ENCODE measurements around the gene PPP2R2D.
A peak's percentile ranks its signal among the peaks of the same experiment; 100 is the strongest.

Gene PPP2R2D

GRCh38 chr10:131855461-131856401, 45.1 kb upstream of the PPP2R2D start:
- Histone ChIP-seq H3K4me2 (ENCODE audit: insufficient read depth, low read length, poor library complexity, severe bottlenecking) (no peak overlapping the region), H3K36me3 (replicated peaks in 1 of 2; ENCODE audit: control insufficient read depth in 2 of 2, insufficient read depth in 2 of 2, low read length in 2 of 2) (peaks cover 0 to 1% of the 10 kb centered on the region in 2 donors), H3K27me3 (ENCODE audit: control insufficient read depth in 3 of 3, insufficient read depth in 3 of 3, low read depth in 1 of 3, low read length in 3 of 3) (peaks cover 0 to 29% (median 3%) of the 10 kb centered on the region in 3 experiments), H2BK12ac (ENCODE audit: low read length) (no peak overlapping the region), H4K8ac (ENCODE audit: low read depth, low read length) (no peak overlapping the region), H3K14ac (ENCODE audit: low read length) (no peak overlapping the region), H3K79me1 (ENCODE audit: low read depth, low read length) (peaks cover 2% of the 10 kb centered on the region), H2BK120ac (ENCODE audit: low read depth, low read length) (no peak overlapping the region), H2BK5ac (ENCODE audit: low read length) (no peak overlapping the region), H3K27ac (replicated peaks; ENCODE audit: low read length) (no peak overlapping the region), H3K4ac (ENCODE audit: low read length) (no peak overlapping the region), H3K23ac (ENCODE audit: low read depth, low read length, poor library complexity) (no peak overlapping the region), H3K4me1 (ENCODE audit: control insufficient read depth in 2 of 2, insufficient read depth in 1 of 2, low read depth in 1 of 2, low read length in 2 of 2) (peaks cover 0 to 2% of the 10 kb centered on the region in 2 donors), H3K9me3 (replicated peaks in 1 of 2; ENCODE audit: control insufficient read depth in 2 of 2, insufficient read depth in 1 of 2, low read depth in 1 of 2, low read length in 2 of 2) (no peaks in the 10 kb centered on the region), H3K4me3 (ENCODE audit: low read length in 2 of 2) (no peak overlapping the region), H4K91ac (ENCODE audit: low read depth, low read length, poor library complexity) (no peak overlapping the region), H3K9ac (ENCODE audit: low read depth, low read length, poor library complexity) (no peak overlapping the region), H2BK15ac (ENCODE audit: low read length) (no peak overlapping the region), H2AK5ac (ENCODE audit: low read depth, low read length) (peak overlapping the region; percentile 47), H3K18ac (ENCODE audit: low read length) (peak overlapping the region; percentile 61), H2AFZ (ENCODE audit: low read length) (no peak overlapping the region)
- DNase-seq (ENCODE audit: low spot score): no peak
- no CpG with 5 or more reads among the region's 23 CpGs for WGBS, 2 donors (ENCODE audit: extremely low coverage in 2 of 2, insufficient read length in 2 of 2, insufficient replicate concordance in 1 of 2)

GRCh38 chr10:131856441-131857094, 44.2 kb upstream of the PPP2R2D start:
- Histone ChIP-seq H2BK120ac (ENCODE audit: low read depth, low read length) (no peak overlapping the region), H3K27ac (replicated peaks; ENCODE audit: low read length) (no peak overlapping the region), H2BK15ac (ENCODE audit: low read length) (no peak overlapping the region), H3K4me1 (ENCODE audit: control insufficient read depth in 2 of 2, insufficient read depth in 1 of 2, low read depth in 1 of 2, low read length in 2 of 2) (no peaks in the 10 kb centered on the region), H4K91ac (ENCODE audit: low read depth, low read length, poor library complexity) (no peak overlapping the region), H3K9me3 (replicated peaks in 1 of 2; ENCODE audit: control insufficient read depth in 2 of 2, insufficient read depth in 1 of 2, low read depth in 1 of 2, low read length in 2 of 2) (no peaks in the 10 kb centered on the region), H3K18ac (ENCODE audit: low read length) (no peak overlapping the region), H3K4ac (ENCODE audit: low read length) (no peak overlapping the region), H3K79me1 (ENCODE audit: low read depth, low read length) (no peaks in the 10 kb centered on the region), H2BK5ac (ENCODE audit: low read length) (no peak overlapping the region), H3K23ac (ENCODE audit: low read depth, low read length, poor library complexity) (no peak overlapping the region), H3K36me3 (replicated peaks in 1 of 2; ENCODE audit: control insufficient read depth in 2 of 2, insufficient read depth in 2 of 2, low read length in 2 of 2) (no peaks in the 10 kb centered on the region), H2AK5ac (ENCODE audit: low read depth, low read length) (peak overlapping the region; percentile 25), H3K9ac (ENCODE audit: low read depth, low read length, poor library complexity) (no peak overlapping the region), H3K4me3 (ENCODE audit: low read length in 2 of 2) (no peak overlapping the region), H2BK12ac (ENCODE audit: low read length) (no peak overlapping the region), H3K4me2 (ENCODE audit: insufficient read depth, low read length, poor library complexity, severe bottlenecking) (no peak overlapping the region), H4K8ac (ENCODE audit: low read depth, low read length) (no peak overlapping the region), H3K27me3 (ENCODE audit: control insufficient read depth in 3 of 3, insufficient read depth in 3 of 3, low read depth in 1 of 3, low read length in 3 of 3) (peaks cover 0 to 33% (median 0%) of the 10 kb centered on the region in 3 experiments), H2AFZ (ENCODE audit: low read length) (no peak overlapping the region), H3K14ac (ENCODE audit: low read length) (no peak overlapping the region)
- no peak for DNase-seq (ENCODE audit: low spot score)
- WGBS, 2 donors (ENCODE audit: extremely low coverage in 2 of 2, insufficient read length in 2 of 2, insufficient replicate concordance in 1 of 2): no CpG with 5 or more reads among the region's 18 CpGs

GRCh38 chr10:131857156-131858117, 43.4 kb upstream of the PPP2R2D start:
- no CpG with 5 or more reads among the region's 33 CpGs for WGBS, 2 donors (ENCODE audit: extremely low coverage in 2 of 2, insufficient read length in 2 of 2, insufficient replicate concordance in 1 of 2)
- Histone ChIP-seq H3K9ac (ENCODE audit: low read depth, low read length, poor library complexity) (no peak overlapping the region), H3K36me3 (replicated peaks in 1 of 2; ENCODE audit: control insufficient read depth in 2 of 2, insufficient read depth in 2 of 2, low read length in 2 of 2) (no peaks in the 10 kb centered on the region), H3K4me1 (ENCODE audit: control insufficient read depth in 2 of 2, insufficient read depth in 1 of 2, low read depth in 1 of 2, low read length in 2 of 2) (no peaks in the 10 kb centered on the region), H3K4me3 (ENCODE audit: low read length in 2 of 2) (no peak overlapping the region), H2BK12ac (ENCODE audit: low read length) (no peak overlapping the region), H4K8ac (ENCODE audit: low read depth, low read length) (no peak overlapping the region), H2AFZ (ENCODE audit: low read length) (no peak overlapping the region), H3K79me1 (ENCODE audit: low read depth, low read length) (no peaks in the 10 kb centered on the region), H3K4me2 (ENCODE audit: insufficient read depth, low read length, poor library complexity, severe bottlenecking) (no peak overlapping the region), H3K27me3 (ENCODE audit: control insufficient read depth in 3 of 3, insufficient read depth in 3 of 3, low read depth in 1 of 3, low read length in 3 of 3) (peaks cover 0 to 33% (median 0%) of the 10 kb centered on the region in 3 experiments), H3K9me3 (replicated peaks in 1 of 2; ENCODE audit: control insufficient read depth in 2 of 2, insufficient read depth in 1 of 2, low read depth in 1 of 2, low read length in 2 of 2) (peaks cover 0 to under 1% of the 10 kb centered on the region in 2 donors), H3K14ac (ENCODE audit: low read length) (no peak overlapping the region), H2BK120ac (ENCODE audit: low read depth, low read length) (peak overlapping the region; percentile 33), H2BK15ac (ENCODE audit: low read length) (no peak overlapping the region), H2AK5ac (ENCODE audit: low read depth, low read length) (peak overlapping the region; percentile 23), H3K4ac (ENCODE audit: low read length) (no peak overlapping the region), H3K27ac (replicated peaks; ENCODE audit: low read length) (no peak overlapping the region), H2BK5ac (ENCODE audit: low read length) (no peak overlapping the region), H3K18ac (ENCODE audit: low read length) (no peak overlapping the region), H4K91ac (ENCODE audit: low read depth, low read length, poor library complexity) (no peak overlapping the region), H3K23ac (ENCODE audit: low read depth, low read length, poor library complexity) (peak overlapping the region; percentile 37)
- DNase-seq (ENCODE audit: low spot score): no peak

Measured in neuronal stem cell (in vitro differentiated cells).